LNCAP (cell line): Measurements from ENCODE around the gene MEF2A.

Source experiments
- CTCF ChIP-seq: fragments of 450-650 bp; IDR thresholded peaks from 2 replicates; pipeline ENCODE4 v1.5.1; 2017; ENCODE audit warnings: mild to moderate bottlenecking

Gene MEF2A

GRCh38 chr15:99565299-99566156 is at the start of gene MEF2A:
Gene MEF2A (plus strand): TSS chr15:99565984. CDS start chr15:99633120, 67,136 bp downstream.
- TF ChIP-seq CTCF, result no peak

- TF ChIP-seq CTCF, result no peak
These were observed 47.6 kb upstream of the MEF2A start for GRCh38 chr15:99518191-99518590.

- no peak for TF ChIP-seq CTCF
These were observed 43.5 kb upstream of the MEF2A start for GRCh38 chr15:99522288-99522687.

GRCh38 chr15:99526176-99526575 is 39.6 kb upstream of the MEF2A start:
- TF ChIP-seq CTCF, result no peak

GRCh38 chr15:99526671-99527070 is 39.1 kb upstream of the MEF2A start:
- TF ChIP-seq CTCF, result no peak

- TF ChIP-seq CTCF, result no peak
These were observed 29.3 kb upstream of the MEF2A start for GRCh38 chr15:99536422-99537040.

GRCh38 chr15:99537344-99537743 is 28.4 kb upstream of the MEF2A start:
- no peak for TF ChIP-seq CTCF
